PC-9 (cell line): ENCODE measurements around the gene TLE5. TPM values are rescaled to one million over a fixed set of nuclear protein-coding genes. Genes with fewer than 3 reads are reported as not detected.

ENCODE experiments used
- BruUV-seq: library from RNA; stranded (reverse); fragments of 400-500 nt; replicated peaks from 2 replicates; lab custom pipeline; 2021; lab: Mats Ljungman, UMichigan
- CTCF ChIA-PET: fragments of 300-600 bp; sonication (Branson Sonifier 250); formaldehyde crosslinking; loops from one replicate; lab custom pipeline; 2022; ENCODE audit warnings: antibody characterized with exemption; lab: Charles Lee
- POLR2A ChIA-PET: fragments of 300-600 bp; sonication (Branson Sonifier 250); formaldehyde crosslinking; loops from one replicate; lab custom pipeline; 2022; ENCODE audit warnings: antibody characterized with exemption; ENCODE audit not compliant: unreplicated experiment; lab: Charles Lee
- DNase-seq, 2 experiments: peaks; one replicate each; pipeline versions ENCODE4 v3.0.0 to v3.0.0-alpha.2; 2015 to 2022; ENCODE audit warnings: mixed read lengths in 1 of 2
- H2AFZ ChIP-seq: fragments of 200-600 bp; sonication (generic); 2 replicates; pipeline ENCODE4 v1.8.1; 2017; ENCODE audit warnings: antibody characterized with exemption
- H3F3A ChIP-seq: fragments of 200-600 bp; sonication (generic); 2 replicates; pipeline ENCODE4 v1.8.1; 2017; ENCODE audit warnings: antibody characterized with exemption, mild to moderate bottlenecking, low read depth; ENCODE audit not compliant: insufficient read depth
- H3K27ac ChIP-seq: fragments of 200-600 bp; sonication (generic); 2 replicates; pipeline ENCODE4 v1.6.1; 2016; ENCODE audit warnings: mixed run types
- H3K27me3 ChIP-seq: fragments of 200-600 bp; sonication (generic); 2 replicates; pipeline ENCODE4 v1.6.1; 2016; ENCODE audit warnings: low read depth, mixed run types; ENCODE audit not compliant: insufficient read depth
- H3K36me3 ChIP-seq: fragments of 200-600 bp; sonication (generic); 2 replicates; pipeline ENCODE4 v1.6.1; 2016; ENCODE audit warnings: low read depth, mixed run types
- H3K4me1 ChIP-seq: fragments of 200-600 bp; sonication (generic); replicated peaks from 2 replicates; pipeline ENCODE4 v1.6.1; 2016; ENCODE audit warnings: mixed run types; ENCODE audit not compliant: insufficient read depth
- H3K4me2 ChIP-seq: fragments of 200-600 bp; sonication (generic); 2 replicates; pipeline ENCODE4 v1.6.1; 2017; ENCODE audit warnings: mixed run types
- H3K4me3 ChIP-seq: fragments of 200-600 bp; sonication (generic); 2 replicates; pipeline ENCODE4 v1.6.1; 2016; ENCODE audit warnings: mixed run types
- H3K79me2 ChIP-seq: fragments of 200-600 bp; sonication (generic); 2 replicates; pipeline ENCODE4 v1.6.1; 2017; ENCODE audit warnings: low read depth, mixed run types
- H3K9me2 ChIP-seq: fragments of 200-600 bp; sonication (generic); 2 replicates; pipeline ENCODE4 v1.8.1; 2017; ENCODE audit warnings: mild to moderate bottlenecking; ENCODE audit not compliant: insufficient read depth
- H3K9me3 ChIP-seq: fragments of 200-600 bp; sonication (generic); 2 replicates; pipeline ENCODE4 v1.8.1; 2016; ENCODE audit warnings: low read depth; ENCODE audit not compliant: insufficient read depth
- H4K20me1 ChIP-seq: fragments of 200-600 bp; sonication (generic); 2 replicates; pipeline ENCODE4 v1.8.1; 2017; ENCODE audit not compliant: insufficient read depth
- CTCF ChIP-seq: fragments of 200-600 bp; sonication (generic); conservative IDR thresholded peaks from 2 replicates; pipeline ENCODE4 v1.6.1; 2017; ENCODE audit warnings: mixed run types, antibody characterized with exemption, mild to moderate bottlenecking, moderate library complexity
- EZH2 ChIP-seq: fragments of 200-600 bp; sonication (generic); IDR thresholded peaks from 2 replicates; pipeline ENCODE4 v1.8.0; 2017; ENCODE audit warnings: antibody characterized with exemption, low read depth
- intact Hi-C: fragments of 100-400 bp; cut with micrococcal nuclease; formaldehyde crosslinking; loops from one replicate; pipeline ENCODE4 v1.10.0; 2022; ENCODE audit not compliant: unreplicated experiment
- total RNA-seq: library from RNA; stranded (reverse); gene quantifications from 2 replicates; pipeline ENCODE4 v1.2.3, GENCODE V29; 2021

Gene TLE5
- total RNA-seq, 1 experiment from 2014 or later = 217 TPM

GRCh38 chr19:3065675-3066357 lies 3.5 kb upstream of the TLE5 start:
- Histone ChIP-seq H3K27me3 (no peaks in the 10 kb centered on the region), H3K4me2 (no peak overlapping the region), H3K4me3 (no peak overlapping the region), H3K4me1 (no peaks in the 10 kb centered on the region), H4K20me1 (no peaks in the 10 kb centered on the region), H3K27ac (no peak overlapping the region), H3K9me2 (no peaks in the 10 kb centered on the region), H3K36me3 (no peaks in the 10 kb centered on the region), H3F3A (peaks cover 7% of the 10 kb centered on the region; the same call in 1 of the 2 replicates), H3K79me2 (no peaks in the 10 kb centered on the region), H2AFZ (no peak overlapping the region), H3K9me3 (no peaks in the 10 kb centered on the region)
- no TSS peak for BruUV-seq
- ChIA-PET POLR2A (no interaction called here), CTCF (no interaction called here)
- intact Hi-C loops = no loop called here
- no peak for DNase-seq
- TF ChIP-seq CTCF (no peak), EZH2 (no peak)

DNA sequence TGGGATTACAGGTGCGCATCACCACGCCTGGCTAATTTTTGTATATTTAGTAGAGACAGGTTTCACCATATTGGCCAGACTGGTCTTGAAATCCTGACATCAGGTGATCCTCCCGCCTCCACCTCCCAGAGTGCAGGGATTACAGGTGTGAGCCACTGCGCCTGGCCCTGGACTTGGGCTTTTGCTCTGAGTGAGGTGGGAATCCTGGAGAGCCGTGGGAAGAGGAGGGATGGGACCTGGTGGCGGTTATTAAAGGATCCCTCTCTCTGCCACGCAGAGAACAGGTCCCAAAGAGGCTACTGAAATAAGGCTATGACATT lies 1.7 kb upstream of the TLE5 start:
- intact Hi-C loops = no loop called here
- Histone ChIP-seq H4K20me1 (no peaks in the 10 kb centered on the region), H3K27ac (no peak overlapping the region), H2AFZ (no peak overlapping the region), H3F3A (peaks cover 11% of the 10 kb centered on the region; the same call in 1 of the 2 replicates), H3K4me1 (no peaks in the 10 kb centered on the region), H3K9me2 (no peaks in the 10 kb centered on the region), H3K4me2 (no peak overlapping the region), H3K79me2 (no peaks in the 10 kb centered on the region), H3K4me3 (no peak overlapping the region), H3K36me3 (no peaks in the 10 kb centered on the region), H3K9me3 (no peaks in the 10 kb centered on the region), H3K27me3 (no peaks in the 10 kb centered on the region)
- no peak for DNase-seq
- CTCF ChIA-PET = no interaction called here
- BruUV-seq = no TSS peak
- POLR2A ChIA-PET = no interaction called here
- TF ChIP-seq CTCF = no peak
- TF ChIP-seq EZH2 = no peak

- TF ChIP-seq CTCF (no peak; the same call in 1 of the 2 replicates), EZH2 (no peak)
- POLR2A ChIA-PET = no interaction called here
- Histone ChIP-seq H3K36me3 (no peaks in the 10 kb centered on the region), H3K9me3 (no peaks in the 10 kb centered on the region), H3K4me2 (peak overlapping the region; percentile 66), H2AFZ (no peak overlapping the region), H3K9me2 (no peaks in the 10 kb centered on the region), H3K4me1 (no peaks in the 10 kb centered on the region), H4K20me1 (no peaks in the 10 kb centered on the region; the same call in 1 of the 2 replicates), H3K27me3 (no peaks in the 10 kb centered on the region), H3K79me2 (no peaks in the 10 kb centered on the region), H3F3A (peaks cover 19% of the 10 kb centered on the region; the same call in 1 of the 2 replicates), H3K4me3 (peak overlapping the region; percentile 59), H3K27ac (no peak overlapping the region)
- intact Hi-C loops = no loop called here
- no peak for DNase-seq
- BruUV-seq = no TSS peak
- CTCF ChIA-PET = no interaction called here
These were observed 823 bp downstream of the TLE5 start for GRCh38 chr19:3061182-3062161.
